SK-N-SH (cell line): ENCODE results near the gene NEUROD1.

Experiments used
- EP300 ChIP-seq, 2 experiments: IDR thresholded peaks; 2 replicates each; pipeline versions ENCODE4 v1.4.0 to v1.6.1; 2012; ENCODE audit warnings: borderline replicate concordance in 1 of 2, low read depth in 1 of 2, low read length in 1 of 2
- MXI1 ChIP-seq: IDR thresholded peaks from 2 replicates; pipeline ENCODE4 v1.6.1; 2012; ENCODE audit warnings: mild to moderate bottlenecking, low read depth, low read length, improper control_type of control experiment
- NRF1 ChIP-seq: IDR thresholded peaks from 2 replicates; pipeline ENCODE4 v1.6.1; 2012; ENCODE audit warnings: low read depth, mild to moderate bottlenecking, low read length
- SIN3A ChIP-seq: IDR thresholded peaks from 2 replicates; pipeline ENCODE4 v1.6.1; 2012; ENCODE audit warnings: low read depth, mild to moderate bottlenecking, low read length, moderate library complexity, borderline replicate concordance
- TAF1 ChIP-seq: IDR thresholded peaks from 2 replicates; pipeline ENCODE4 v1.6.1; 2012; ENCODE audit warnings: low read depth, mild to moderate bottlenecking, low read length, moderate library complexity, borderline replicate concordance
- TF ChIP-seq, protein P1 (sequence below): fragments of 200-600 bp; sonication (generic); IDR thresholded peaks from 2 replicates; pipeline ENCODE4 v1.6.1; 2017; ENCODE audit warnings: antibody characterized with exemption, mild to moderate bottlenecking, moderate library complexity

DNA sequence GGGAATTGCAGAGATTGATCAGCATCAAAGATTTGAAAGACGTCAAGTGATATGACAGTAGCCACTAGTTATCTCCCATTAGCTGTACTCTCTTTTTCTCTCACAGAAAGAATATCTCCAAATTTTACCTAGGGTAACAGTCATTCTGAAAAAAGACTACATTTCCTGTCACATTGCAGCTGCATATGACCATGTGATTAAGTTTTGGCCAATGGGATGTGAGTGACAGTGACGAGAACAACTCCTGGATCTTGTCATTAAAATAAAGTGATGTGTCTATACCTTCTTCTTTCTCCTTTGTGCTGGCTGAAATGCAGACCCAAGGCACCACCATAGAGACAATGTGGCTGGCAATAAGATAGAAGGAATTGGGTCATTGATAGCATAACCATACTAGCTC, 10.5 kb upstream of the NEUROD1 start:
- TF ChIP-seq, protein P1, sequence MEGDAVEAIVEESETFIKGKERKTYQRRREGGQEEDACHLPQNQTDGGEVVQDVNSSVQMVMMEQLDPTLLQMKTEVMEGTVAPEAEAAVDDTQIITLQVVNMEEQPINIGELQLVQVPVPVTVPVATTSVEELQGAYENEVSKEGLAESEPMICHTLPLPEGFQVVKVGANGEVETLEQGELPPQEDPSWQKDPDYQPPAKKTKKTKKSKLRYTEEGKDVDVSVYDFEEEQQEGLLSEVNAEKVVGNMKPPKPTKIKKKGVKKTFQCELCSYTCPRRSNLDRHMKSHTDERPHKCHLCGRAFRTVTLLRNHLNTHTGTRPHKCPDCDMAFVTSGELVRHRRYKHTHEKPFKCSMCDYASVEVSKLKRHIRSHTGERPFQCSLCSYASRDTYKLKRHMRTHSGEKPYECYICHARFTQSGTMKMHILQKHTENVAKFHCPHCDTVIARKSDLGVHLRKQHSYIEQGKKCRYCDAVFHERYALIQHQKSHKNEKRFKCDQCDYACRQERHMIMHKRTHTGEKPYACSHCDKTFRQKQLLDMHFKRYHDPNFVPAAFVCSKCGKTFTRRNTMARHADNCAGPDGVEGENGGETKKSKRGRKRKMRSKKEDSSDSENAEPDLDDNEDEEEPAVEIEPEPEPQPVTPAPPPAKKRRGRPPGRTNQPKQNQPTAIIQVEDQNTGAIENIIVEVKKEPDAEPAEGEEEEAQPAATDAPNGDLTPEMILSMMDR, result no peak
- TF ChIP-seq NRF1 (no peak), SIN3A (no peak), MXI1 (no peak), TAF1 (no peak), EP300 (IDR thresholded peaks at IDR 0.05; ENCODE audit: borderline replicate concordance in 1 of 2, low read depth in 1 of 2, low read length in 1 of 2) (no peak)
